HUDEP-2 (cell line): ENCODE measurements around the gene LRP6.
A peak's percentile ranks its signal among the peaks of the same experiment; 100 is the strongest.
"Not testable (repeated sequence)": the region's sequence is repeated elsewhere in the genome, so short reads cannot be mapped to it uniquely, and the experiment has no call there.

Source experiments
- DNase-seq, 76 experiments: peaks; one replicate each; lab custom pipeline; 2025; ENCODE audit not compliant: unreplicated experiment in 76 of 76; lab: John Stamatoyannopoulos, UW

The LRP6 gene

DNA sequence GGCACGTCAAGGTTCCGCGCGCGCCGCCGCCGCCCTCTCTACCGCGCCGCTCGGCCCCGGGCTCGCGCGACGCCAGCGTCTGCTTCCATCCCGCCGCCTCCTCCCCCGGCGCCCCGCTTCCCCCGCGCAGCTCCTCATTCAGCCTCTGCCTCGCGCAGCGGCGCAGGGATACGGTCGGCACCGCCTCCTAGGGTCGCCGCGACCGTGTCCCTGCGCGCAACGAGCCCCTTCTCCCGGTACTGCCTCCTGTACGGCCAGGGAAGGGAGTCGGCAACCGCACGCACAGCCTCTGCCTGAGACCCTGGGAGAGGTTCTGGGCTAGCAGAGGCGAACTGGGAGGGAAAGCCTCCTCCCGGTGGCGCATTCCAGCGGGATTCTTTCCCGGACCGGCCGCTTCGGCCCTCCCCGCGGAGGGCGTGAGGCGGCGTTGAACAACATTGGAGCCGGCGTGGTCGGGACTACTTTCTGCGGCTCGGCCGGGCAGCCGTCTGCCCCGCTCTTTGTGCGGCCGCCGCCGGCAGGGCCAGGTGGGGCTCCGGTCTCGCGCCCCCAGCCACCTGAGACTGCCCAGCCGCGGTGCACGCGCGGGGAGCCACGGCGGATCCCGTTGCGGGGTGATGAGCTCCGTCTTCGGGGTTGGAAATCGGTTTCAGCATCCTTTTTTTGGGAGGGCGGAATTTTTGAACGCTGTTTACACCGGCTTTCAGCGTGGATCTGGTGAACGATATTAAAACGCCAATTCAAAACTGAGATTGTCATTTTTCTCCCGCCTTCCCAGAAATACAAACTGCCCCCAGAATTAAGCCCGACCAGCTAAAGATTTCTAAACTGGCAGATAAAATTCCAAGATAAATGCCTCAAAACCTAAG lies at the start of gene LRP6:
Gene LRP6 (minus strand): TSS at position 172 of the 869 bp plus-strand sequence. CDS start 309 bp downstream, outside the sequence.
- DNase-seq, result peak in 75 of 76 experiments; percentile 27 to 92 (median 77)

DNA sequence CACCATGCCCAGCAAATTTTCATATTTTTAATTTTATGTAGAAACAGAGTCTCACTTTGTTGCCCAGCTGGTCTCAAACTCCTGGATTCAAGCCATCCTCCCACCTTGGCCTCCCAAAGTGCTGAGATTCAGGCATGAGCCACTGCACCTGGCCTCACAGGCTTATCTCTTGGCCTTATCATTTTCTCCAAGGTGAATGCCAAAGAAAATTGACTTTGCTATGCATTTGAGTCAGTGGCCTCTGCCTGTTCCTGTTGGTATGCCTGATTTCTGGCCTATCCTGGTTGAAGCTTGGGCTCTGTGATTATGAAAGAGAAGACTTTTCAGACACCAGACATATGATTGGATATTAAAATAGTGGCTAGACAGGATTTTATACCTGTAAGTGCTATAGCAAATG lies 49.0 kb upstream of the LRP6 start:
- no peak for DNase-seq

DNA sequence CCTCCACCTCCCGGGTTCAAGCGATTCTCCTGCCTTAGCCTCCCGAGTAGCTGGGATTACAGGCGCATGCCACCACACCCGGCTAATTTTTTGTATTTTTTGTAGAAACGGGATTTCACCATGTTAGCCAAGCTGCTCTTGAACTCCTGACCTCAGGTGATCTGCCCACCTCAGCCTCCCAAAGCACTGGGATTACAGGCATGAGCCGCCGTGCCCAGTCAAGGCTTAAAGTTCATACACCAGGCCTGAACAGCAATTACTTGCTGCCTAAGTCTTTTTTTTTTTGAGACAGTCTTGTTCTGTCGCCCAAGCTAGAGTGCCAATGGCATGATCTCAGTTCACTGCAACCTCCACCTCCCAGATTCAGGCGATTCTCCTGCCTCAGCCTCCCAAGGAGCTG lies 43.9 kb upstream of the LRP6 start:
- DNase-seq, result not testable (repeated sequence)

- no peak for DNase-seq
These were observed 38.9 kb upstream of the LRP6 start for GRCh38 chr12:12305568-12306300.

DNA sequence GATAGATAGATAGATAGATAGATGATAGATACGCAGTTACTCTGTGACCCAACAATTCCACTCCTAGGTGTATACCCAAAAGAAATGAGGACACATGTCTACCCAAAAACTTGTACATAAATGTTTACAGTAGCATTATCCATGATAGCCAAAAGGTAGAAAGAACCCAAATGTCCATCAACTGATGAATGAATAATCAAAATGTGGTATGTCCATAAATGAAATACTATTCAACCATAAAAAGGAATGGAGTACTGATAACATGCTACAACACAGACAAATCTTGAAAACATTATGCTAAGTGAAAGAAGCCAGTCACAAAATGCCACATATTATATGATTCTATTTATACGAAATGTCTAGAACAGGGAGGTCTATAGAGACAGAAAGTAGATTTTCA lies 36.1 kb upstream of the LRP6 start:
- no peak for DNase-seq

DNA sequence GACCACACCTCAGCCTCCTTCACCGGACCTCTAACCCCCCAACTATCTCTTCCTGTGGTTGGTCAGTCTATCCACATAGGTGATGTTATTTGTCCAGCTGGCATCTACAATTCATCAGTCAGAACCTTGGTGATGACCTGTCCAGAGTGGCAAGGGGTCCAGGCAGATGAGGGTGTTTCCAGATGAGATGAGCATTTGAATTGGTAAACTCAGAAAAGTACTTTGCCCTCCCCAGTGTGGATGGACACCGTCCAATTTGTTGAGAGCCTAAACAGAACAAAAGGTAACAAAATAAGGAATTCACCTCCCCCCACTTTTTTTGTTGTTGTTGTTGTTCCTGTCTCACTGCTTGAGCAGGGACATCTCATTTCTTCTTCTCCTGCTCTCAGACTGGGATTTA lies 34.3 kb upstream of the LRP6 start:
- DNase-seq, result no peak

DNA sequence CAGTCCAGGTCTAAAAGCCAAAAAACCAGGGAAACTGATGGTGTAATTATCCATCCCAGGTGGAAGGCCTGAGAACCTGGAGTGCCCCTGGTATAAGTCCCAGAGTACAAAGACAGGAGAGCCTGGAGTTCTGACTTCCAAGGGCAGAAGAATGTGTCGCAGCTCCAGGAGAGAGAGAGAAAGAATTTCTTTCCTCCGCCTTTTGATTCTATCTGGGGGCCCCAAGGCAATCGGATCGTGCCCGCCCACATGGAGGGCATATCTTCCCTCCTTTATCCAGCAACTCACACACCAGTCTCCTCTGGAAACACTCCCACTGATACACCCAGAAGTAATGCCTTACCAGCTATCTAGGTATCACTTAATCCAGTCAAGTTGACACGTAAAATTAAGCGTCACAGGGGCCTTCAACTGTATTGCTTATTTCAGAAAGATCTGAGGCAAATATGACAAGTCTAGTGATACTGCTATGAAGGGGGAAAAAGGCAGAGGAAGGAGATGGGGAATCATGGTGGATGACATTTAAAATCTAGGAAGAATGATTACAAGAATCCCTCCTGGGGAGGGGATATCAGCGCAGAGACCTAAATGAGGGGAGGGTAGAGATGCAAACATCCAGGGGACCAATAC lies 30.5 kb upstream of the LRP6 start:
- no peak for DNase-seq

- DNase-seq, result no peak
These were observed 27.6 kb upstream of the LRP6 start for GRCh38 chr12:12294215-12295005.

- no peak for DNase-seq
These were observed 23.4 kb upstream of the LRP6 start for GRCh38 chr12:12290206-12290605.

DNA sequence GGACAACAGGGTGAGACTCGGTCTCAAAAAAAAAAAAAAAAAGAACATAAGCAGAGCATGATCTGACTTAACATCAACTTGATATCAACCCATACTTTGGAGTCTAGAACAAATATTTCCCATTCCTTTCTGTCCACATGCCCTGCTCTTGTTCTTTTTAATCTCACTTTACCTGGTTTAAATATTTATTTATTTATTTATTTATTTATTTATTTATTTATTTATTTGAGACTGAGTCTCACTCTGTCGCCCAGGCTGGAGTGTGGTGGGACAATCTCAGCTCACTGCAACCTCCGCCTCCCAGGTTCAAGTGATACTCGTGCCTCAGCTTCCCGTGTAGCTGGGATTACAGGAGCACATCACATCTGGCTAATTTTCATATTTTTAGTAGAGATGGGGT lies 19.6 kb upstream of the LRP6 start:
- DNase-seq, result no peak

DNA sequence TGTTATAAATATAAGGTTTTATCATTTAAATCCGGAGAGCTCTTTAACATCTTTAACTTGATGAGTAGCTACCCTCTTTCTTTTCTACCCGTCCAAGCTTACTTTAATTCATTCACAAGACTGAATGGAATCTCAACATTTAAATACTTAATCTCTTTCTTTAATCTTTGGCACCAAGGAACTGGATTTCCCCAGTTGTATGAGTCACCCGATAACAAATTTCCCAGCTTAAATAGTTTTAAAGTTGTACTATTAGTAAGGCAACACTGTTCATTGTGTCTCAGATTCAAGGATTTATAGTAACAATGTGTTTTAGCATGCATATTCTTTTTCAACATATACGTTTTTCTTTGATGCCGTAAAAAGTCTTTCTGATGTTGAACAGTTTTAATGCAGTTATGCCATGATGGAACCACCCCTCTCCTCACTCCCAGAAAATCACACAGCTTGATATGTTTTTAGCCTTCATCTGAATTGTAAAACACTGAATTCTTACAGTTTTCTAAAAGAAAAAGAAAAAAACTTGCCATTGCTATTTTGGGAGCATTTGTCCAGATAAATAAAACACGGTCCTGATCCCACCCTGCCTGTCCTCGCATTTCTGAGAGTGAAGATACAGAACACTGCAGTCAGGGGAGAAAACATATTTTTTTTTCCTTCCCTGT lies 16.0 kb upstream of the LRP6 start:
- no peak for DNase-seq

- no peak for DNase-seq
These were observed 15.4 kb upstream of the LRP6 start for GRCh38 chr12:12282202-12282601.

DNA sequence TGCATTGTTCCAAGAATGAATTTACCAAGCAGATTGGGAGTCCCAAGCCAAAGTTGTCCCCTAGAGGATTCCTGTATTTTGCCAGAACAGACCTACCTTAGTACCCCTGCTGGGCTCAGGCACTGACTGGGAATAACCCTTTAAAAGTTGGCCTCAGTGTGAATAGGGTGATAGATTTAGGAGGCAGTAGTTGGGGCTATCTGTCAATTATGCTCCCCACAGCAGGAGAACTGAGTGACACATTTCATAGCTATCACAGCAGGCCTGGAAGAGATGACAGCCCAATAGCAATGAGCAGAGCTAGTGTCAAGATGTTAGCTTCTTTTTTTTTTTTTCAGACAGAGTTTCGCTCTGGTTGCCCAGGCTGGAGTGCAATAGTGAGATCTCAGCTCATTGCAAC lies 14.3 kb upstream of the LRP6 start:
- no peak for DNase-seq

DNA sequence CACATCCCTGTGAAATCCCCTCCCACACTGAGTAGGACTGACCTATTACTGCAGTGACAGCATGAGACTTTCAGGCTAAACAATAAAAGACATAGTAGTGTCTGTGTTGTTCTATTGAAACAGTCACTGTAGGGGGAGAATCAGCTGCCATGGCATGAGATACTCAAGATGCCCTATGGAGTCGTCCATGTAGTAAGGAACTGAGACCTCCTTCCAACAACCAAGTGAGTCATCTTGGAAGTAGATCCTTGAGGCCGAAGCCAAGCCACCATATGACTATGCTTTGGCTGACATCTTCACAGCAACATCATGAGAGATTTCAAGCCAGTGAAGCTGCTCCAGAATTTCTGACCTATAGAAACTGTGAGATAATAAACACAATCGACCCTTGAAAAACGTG lies 12.1 kb upstream of the LRP6 start:
- no peak for DNase-seq

- no peak for DNase-seq
These were observed 9.0 kb upstream of the LRP6 start for GRCh38 chr12:12275874-12276273.

DNA sequence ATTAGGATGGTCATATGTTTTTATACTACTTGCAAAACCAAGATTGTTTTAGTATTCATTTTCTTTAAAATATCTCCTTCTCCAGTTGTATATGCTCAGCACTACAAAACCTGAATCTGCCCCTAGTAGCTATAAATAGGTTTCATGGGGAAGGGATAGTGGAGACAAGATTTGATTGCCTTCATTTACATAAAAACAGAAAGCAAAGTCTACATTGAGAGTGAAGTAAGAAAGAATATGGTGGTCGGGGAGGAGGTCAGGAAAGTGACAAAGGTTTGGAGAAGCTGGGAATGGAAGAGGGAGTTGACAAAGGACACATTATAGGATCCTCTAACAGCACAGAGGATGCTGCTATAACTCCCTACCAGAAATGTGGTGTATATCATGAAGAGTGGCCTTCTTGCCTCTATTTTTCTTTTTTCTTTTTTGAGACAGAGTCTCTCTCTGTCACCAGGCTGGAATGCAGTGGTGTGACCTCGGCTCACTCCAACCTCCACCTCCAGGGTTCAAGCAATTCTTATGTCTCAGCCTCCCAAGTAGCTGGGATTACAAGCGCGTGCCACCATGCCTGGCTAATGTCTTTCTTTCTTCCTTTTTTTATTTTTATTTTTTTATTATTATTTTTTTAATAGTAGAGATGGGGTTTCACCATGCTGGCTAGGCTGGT lies 6.6 kb upstream of the LRP6 start:
- no peak for DNase-seq

- DNase-seq, result no peak
These were observed 6.0 kb upstream of the LRP6 start for GRCh38 chr12:12272869-12273268.

DNA sequence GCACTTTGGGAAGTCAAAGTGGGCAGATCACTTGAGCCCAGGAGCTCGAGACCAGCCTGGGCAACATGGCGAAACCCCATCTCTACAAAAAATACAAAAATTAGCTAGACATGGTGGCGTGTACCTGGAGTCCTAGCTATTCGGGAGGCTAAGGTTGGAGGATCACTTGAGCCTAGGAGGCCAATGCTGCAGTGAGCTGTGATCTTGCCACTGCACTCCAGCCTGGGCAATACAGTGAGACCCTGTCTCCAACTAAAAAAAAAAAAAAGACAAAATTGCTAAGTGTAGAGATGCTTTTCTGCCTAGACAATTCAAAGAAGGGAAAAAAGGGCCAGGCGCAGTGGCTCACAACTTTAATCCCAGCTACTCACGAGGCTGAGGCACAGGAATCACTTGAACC lies 3.4 kb upstream of the LRP6 start:
- DNase-seq, result no peak

DNA sequence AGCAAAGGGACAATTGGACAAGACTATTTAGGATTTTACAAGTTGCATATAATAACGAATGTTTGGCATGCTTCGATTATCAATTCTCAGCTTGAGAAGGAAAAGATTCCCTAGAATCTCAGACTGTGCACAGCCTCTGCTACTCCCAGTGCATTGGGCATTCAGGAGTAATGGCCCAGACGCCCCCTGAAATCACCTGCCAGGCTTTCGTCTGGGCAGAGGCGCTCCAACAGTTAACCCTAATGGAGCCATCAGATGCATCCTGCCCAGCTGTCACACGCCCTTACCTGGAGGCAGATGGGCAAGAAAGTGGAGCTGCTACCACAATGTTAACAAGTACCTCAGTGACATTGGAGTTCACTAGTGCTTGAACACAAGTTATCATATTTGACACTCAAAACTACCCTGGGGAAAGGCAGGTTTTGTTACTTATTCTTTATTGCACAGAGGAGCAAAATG lies 927 bp upstream of the LRP6 start:
- no peak for DNase-seq
